Muscle layer of duodenum (tissue), 2 donors: ENCODE results near the gene MAPT.

ENCODE experiments used
- H3K27ac ChIP-seq: one replicate; pipeline ENCODE4 v1.7.0; 2013; ENCODE audit warnings: mild to moderate bottlenecking, low read length
- H3K27me3 ChIP-seq: one replicate; pipeline ENCODE4 v1.7.0; 2013; ENCODE audit warnings: low read depth, mild to moderate bottlenecking, control low read depth, low read length
- H3K36me3 ChIP-seq, 2 donors: one replicate each; pipeline ENCODE4 v1.7.0; 2013; ENCODE audit warnings: low read length in 2 of 2, control low read depth in 1 of 2, mild to moderate bottlenecking in 1 of 2; ENCODE audit not compliant: insufficient read depth in 2 of 2, control insufficient read depth in 1 of 2
- H3K4me1 ChIP-seq, 2 donors: one replicate each; pipeline ENCODE4 v1.7.0; 2013; ENCODE audit warnings: low read length in 2 of 2, mild to moderate bottlenecking in 2 of 2, control low read depth in 1 of 2, moderate library complexity in 1 of 2; ENCODE audit not compliant: insufficient read depth in 2 of 2, control insufficient read depth in 1 of 2
- H3K4me3 ChIP-seq, 2 donors: one replicate each; pipeline ENCODE4 v1.7.0; 2013; ENCODE audit warnings: low read length in 2 of 2, low read depth in 1 of 2, mild to moderate bottlenecking in 1 of 2
- H3K9me3 ChIP-seq, 2 donors: one replicate each; pipeline ENCODE4 v1.7.0; 2013; ENCODE audit warnings: low read length in 2 of 2, control low read depth in 1 of 2, mild to moderate bottlenecking in 1 of 2; ENCODE audit not compliant: control insufficient read depth in 1 of 2
- donor health status: healthy.

Gene MAPT

DNA sequence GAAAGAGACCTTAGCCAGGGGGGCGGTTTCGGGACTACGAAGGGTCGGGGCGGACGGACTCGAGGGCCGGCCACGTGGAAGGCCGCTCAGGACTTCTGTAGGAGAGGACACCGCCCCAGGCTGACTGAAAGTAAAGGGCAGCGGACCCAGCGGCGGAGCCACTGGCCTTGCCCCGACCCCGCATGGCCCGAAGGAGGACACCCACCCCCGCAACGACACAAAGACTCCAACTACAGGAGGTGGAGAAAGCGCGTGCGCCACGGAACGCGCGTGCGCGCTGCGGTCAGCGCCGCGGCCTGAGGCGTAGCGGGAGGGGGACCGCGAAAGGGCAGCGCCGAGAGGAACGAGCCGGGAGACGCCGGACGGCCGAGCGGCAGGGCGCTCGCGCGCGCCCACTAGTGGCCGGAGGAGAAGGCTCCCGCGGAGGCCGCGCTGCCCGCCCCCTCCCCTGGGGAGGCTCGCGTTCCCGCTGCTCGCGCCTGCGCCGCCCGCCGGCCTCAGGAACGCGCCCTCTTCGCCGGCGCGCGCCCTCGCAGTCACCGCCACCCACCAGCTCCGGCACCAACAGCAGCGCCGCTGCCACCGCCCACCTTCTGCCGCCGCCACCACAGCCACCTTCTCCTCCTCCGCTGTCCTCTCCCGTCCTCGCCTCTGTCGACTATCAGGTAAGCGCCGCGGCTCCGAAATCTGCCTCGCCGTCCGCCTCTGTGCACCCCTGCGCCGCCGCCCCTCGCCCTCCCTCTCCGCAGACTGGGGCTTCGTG lies at the start of gene MAPT:
MAPT (plus strand) TSS at position 533 of the 763 bp plus-strand sequence. CDS start 67,784 bp downstream, outside the sequence.
- Histone ChIP-seq H3K4me3 (peak within 1 kb of the TSS; percentile 55 to 98), H3K4me1 (peaks cover 0 to 28% of the 10 kb centered on the region in 2 donors), H3K27ac (no peak within 1 kb of the TSS), H3K27me3 (peaks cover 20% of the 10 kb centered on the region), H3K9me3 (no peaks in the 10 kb centered on the region), H3K36me3 (no peaks in the 10 kb centered on the region)

DNA sequence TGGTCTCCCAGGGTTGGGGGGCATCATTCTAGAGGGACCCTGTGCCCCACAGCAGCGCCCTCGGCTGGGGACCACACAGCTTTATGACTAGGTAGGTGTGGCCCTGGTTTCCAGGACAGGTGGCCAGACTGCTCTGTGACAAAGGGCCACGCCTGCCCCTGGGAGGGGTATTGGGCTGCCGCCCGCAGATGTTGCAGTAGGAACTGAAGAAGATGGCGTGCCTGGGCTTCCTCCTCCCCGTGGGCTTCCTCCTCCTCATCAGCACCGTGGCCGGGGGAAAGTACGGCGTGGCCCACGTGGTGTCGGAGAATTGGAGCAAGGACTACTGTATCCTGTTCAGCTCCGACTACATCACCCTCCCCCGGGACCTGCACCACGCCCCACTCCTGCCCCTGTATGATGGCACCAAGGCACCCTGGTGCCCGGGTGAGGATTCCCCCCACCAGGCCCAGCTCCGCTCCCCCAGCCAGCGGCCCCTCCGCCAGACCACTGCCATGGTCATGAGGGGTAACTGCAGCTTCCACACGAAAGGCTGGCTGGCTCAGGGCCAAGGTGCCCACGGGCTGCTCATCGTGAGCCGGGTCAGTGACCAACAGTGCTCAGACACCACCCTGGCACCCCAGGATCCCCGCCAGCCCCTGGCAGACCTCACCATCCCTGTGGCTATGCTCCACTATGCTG lies 49.5 kb upstream of the MAPT start, which contains the start of gene SPPL2C:
SPPL2C (plus strand) TSS at position 187 of the 681 bp plus-strand sequence; CDS start at position 213, 26 bp downstream.
- Histone ChIP-seq H3K27me3 (no peaks in the 10 kb centered on the region), H3K4me1 (no peaks in the 10 kb centered on the region), H3K9me3 (no peaks in the 10 kb centered on the region), H3K36me3 (no peaks in the 10 kb centered on the region), H3K27ac (no peak within 1 kb of the TSS), H3K4me3 (no peak within 1 kb of the TSS)

DNA sequence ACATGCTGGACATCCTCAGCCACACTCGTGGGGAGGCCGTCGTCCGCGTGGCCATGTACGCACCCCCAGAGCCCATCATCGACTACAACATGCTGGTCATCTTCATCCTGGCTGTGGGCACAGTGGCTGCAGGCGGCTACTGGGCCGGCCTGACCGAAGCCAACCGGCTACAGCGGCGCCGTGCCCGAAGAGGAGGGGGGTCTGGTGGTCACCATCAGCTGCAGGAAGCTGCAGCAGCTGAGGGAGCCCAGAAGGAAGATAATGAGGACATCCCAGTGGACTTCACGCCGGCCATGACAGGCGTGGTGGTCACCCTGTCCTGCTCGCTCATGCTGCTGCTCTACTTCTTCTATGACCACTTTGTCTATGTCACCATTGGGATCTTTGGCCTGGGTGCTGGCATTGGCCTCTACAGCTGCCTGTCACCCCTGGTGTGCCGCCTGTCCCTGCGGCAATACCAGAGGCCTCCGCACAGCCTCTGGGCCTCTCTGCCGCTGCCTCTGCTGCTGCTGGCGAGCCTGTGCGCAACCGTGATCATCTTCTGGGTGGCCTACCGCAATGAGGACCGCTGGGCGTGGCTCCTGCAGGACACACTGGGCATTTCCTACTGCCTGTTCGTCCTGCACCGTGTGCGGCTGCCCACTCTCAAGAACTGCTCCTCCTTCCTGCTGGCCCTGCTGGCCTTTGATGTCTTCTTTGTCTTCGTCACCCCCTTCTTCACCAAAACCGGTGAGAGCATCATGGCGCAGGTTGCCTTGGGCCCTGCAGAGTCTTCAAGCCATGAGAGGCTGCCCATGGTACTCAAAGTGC lies 48.8 kb upstream of the MAPT start:
- no peaks in the 10 kb centered on the region for H3K27me3 ChIP-seq
- H3K9me3 ChIP-seq, result no peaks in the 10 kb centered on the region
- no peak overlapping the region for H3K4me3 ChIP-seq

DNA sequence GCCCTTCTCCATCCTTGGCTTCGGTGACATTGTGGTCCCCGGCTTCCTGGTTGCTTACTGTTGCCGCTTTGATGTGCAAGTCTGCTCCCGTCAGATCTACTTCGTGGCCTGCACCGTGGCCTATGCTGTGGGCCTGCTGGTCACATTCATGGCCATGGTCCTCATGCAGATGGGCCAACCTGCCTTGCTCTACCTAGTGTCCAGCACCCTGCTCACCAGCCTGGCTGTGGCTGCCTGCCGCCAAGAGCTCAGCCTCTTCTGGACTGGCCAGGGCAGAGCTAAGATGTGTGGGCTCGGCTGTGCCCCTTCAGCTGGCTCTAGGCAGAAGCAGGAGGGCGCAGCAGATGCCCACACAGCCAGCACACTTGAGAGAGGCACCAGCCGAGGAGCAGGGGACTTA lies 48.1 kb upstream of the MAPT start:
- Histone ChIP-seq H3K36me3 (no peaks in the 10 kb centered on the region), H3K27ac (no peak overlapping the region), H3K27me3 (no peaks in the 10 kb centered on the region)

More for the DNA sequence above, 48.8 kb upstream of the MAPT start:
- Histone ChIP-seq H3K36me3 (no peaks in the 10 kb centered on the region), H3K27ac (no peak overlapping the region), H3K4me1 (no peaks in the 10 kb centered on the region)

DNA sequence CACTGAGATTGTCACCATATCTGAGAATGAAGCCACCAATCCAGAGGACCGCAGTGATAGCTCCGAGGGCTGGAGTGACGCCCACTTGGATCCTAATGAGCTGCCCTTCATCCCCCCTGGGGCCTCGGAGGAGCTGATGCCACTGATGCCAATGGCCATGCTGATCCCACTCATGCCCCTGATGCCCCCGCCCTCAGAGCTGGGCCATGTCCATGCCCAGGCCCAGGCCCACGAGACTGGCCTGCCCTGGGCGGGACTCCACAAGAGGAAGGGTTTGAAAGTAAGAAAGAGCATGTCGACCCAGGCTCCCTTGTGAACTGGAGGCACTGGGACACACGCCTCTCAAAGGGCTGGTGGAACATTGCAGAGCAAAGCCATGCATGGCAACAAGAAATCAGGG lies 47.7 kb upstream of the MAPT start:
- H3K4me1 ChIP-seq, result no peaks in the 10 kb centered on the region
- H3K4me3 ChIP-seq, result no peak overlapping the region
- H3K27me3 ChIP-seq, result peaks cover under 1% of the 10 kb centered on the region
- no peaks in the 10 kb centered on the region for H3K9me3 ChIP-seq
- no peak overlapping the region for H3K27ac ChIP-seq
- H3K36me3 ChIP-seq, result no peaks in the 10 kb centered on the region

More for the DNA sequence above, 48.1 kb upstream of the MAPT start:
- H3K4me3 ChIP-seq, result no peak overlapping the region
- H3K9me3 ChIP-seq, result no peaks in the 10 kb centered on the region
- H3K4me1 ChIP-seq, result no peaks in the 10 kb centered on the region

DNA sequence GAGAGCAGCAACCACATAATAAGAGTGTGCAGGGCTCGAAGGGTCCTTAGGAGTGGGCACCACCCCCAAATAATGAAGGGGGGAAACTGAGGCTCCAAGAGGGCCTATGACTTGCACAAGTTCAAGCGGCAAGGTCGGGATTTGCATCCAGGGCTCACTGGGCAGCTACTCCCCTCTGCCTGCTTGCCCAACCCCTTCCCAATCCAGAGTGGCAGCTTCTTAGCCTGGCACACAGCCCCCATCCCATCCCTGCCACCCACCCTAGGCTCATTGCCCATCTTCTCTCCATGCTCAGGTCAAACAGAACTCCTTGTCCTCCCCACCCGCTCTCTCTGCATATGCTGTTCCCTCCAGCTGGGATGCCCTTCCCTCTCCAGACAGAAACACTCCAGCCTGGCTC lies 47.3 kb upstream of the MAPT start:
- Histone ChIP-seq H3K27me3 (peaks cover 5% of the 10 kb centered on the region), H3K36me3 (no peaks in the 10 kb centered on the region), H3K4me1 (no peaks in the 10 kb centered on the region), H3K27ac (no peak overlapping the region), H3K9me3 (no peaks in the 10 kb centered on the region), H3K4me3 (no peak overlapping the region)

DNA sequence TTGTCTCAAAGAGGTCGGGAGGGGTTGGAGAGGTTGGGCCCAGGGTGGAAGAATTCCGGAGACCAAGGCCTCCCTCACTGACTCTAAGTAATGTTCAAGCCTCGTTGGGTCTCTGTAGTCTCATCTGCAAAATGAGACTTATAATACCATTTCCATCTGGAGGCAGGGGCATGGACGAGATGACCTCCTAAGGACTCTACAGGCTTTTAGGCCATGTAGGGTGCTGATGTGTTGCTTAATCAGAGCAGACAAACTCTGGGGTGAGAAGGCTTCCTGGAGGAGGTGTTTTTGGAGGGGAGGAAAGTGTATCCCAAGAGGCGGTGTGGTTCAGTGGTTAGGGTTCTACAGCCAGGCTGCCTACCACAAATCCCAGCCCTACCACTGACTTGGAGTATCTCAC lies 46.6 kb upstream of the MAPT start:
- no peaks in the 10 kb centered on the region for H3K36me3 ChIP-seq
- no peak overlapping the region for H3K4me3 ChIP-seq
- H3K27me3 ChIP-seq, result peaks cover 8% of the 10 kb centered on the region
- no peaks in the 10 kb centered on the region for H3K4me1 ChIP-seq
- H3K27ac ChIP-seq, result no peak overlapping the region
- H3K9me3 ChIP-seq, result no peaks in the 10 kb centered on the region

DNA sequence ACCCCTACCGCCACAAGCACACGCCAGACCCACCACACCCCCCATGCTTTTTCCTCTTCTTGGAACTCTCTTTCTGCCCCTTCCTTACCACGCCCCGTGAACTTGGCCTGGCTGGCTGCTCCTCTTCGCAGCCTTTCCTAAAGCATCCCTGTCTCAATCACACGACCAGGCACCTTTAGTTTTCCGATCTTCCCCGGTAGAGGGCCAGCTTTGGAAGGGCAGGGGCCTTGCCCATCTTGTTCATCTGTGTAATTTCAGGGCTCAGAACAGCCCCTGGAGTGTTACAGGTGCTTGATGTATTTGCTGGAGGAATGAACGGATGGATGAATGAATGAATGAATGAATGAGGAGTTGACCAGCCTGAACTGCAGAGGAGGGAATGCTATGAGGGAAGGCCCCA lies 45.9 kb upstream of the MAPT start:
- no peaks in the 10 kb centered on the region for H3K4me1 ChIP-seq

DNA sequence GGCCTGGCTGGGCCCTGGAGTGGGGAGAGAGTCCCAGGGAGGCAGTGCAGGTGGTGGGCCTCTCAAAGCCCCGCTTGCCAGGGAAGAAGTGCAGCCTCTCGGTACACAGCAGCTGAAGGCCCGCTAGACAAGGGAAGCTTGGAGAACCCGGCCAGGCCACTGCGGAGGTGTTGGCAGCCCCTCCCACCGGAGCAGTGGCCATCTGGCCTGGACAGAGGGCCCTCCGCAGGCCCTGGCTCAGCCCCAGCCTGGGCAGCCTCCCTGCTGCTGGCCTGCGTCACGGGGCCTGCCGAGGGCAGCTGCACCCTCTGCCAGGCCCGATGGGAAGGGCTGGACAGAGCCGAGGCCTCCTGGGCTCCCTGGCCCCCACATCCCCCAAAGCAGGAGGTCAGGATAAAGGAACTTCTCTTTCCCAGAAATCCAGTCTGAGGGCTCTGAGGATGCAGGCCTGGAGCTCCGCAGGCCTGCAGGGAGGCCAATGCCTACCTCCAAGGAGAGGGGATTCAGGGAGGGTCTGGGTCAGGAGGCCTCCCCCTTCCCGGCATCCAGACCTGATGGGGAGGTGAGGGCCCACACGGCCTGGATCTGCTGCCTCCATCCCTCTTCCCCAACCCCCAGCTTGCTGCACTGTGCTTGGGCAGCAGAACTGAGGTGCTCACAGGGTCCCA lies 45.4 kb upstream of the MAPT start:
- H3K27ac ChIP-seq, result no peak overlapping the region
- no peaks in the 10 kb centered on the region for H3K36me3 ChIP-seq
- no peaks in the 10 kb centered on the region for H3K4me1 ChIP-seq
- H3K4me3 ChIP-seq, result no peak overlapping the region
- peaks cover 8% of the 10 kb centered on the region for H3K27me3 ChIP-seq
- H3K9me3 ChIP-seq, result no peaks in the 10 kb centered on the region

More for the DNA sequence above, 45.9 kb upstream of the MAPT start:
- peaks cover 8% of the 10 kb centered on the region for H3K27me3 ChIP-seq
- H3K4me3 ChIP-seq, result no peak overlapping the region
- H3K9me3 ChIP-seq, result no peaks in the 10 kb centered on the region
- H3K27ac ChIP-seq, result no peak overlapping the region
- no peaks in the 10 kb centered on the region for H3K36me3 ChIP-seq

DNA sequence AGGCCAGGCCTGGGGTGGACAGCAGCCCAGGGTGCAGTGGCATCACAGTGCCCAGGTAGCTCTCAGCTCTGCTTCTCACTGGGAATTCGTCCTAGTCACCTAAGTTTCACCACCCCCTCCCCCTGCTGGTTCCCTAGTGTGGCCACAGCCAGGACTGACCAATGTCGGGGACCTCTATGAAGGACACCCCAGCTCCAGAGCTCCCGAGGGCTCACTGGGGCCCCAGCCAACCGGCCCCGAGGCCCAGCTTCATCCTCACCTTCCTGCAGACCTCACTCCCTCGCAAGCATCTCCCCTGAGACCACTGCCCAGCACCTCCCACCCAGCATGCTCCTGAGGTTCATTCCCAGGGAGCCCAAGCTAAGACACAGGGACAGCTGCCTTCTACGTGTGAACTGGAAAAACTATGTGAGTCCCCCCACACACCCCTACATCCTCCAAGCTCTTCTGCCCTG lies 44.8 kb upstream of the MAPT start:
- no peaks in the 10 kb centered on the region for H3K36me3 ChIP-seq
- peaks cover 8% of the 10 kb centered on the region for H3K27me3 ChIP-seq
- no peak overlapping the region for H3K4me3 ChIP-seq
- H3K9me3 ChIP-seq, result no peaks in the 10 kb centered on the region
- no peak overlapping the region for H3K27ac ChIP-seq
- H3K4me1 ChIP-seq, result no peaks in the 10 kb centered on the region
